ENCODE results near the gene CNTN4.

Gene CNTN4

DNA sequence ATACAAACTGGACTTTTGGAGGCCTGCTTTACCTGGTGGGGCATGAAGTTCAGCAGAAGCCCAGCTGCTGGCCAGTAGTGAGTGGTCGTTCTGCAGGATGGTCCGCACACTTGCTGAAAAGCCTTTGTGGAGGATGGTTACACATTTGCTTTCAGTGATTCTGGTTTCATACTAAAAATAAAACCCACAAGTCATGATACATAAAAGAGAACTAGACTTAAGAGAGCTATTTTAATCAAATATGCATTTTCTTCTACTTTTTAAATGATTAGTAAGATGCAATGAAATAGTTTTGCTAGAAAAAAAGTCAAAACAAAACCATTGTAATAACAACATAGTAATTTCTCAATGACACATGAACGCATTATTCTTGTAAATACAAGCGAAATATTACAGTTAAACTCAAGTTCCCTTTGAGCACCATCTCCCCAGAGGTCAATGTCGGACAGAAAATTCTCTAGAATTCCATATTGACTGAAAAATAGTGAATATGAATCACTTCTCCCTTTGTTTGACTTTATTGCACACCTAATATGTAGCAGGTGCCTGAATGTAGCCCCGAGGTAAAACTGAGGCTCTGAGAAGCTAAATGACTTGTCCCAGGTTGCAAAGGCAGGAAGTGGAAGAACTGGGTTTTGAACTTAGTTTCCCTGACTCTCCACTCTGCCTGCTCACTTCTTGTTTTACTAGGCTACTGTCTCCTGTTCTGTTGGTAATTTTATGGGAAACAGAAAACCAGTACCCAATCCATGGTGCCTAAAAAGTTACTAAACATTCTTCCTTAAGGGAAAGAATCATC, 1003.2 kb downstream of the CNTN4 start:
- TF ChIP-seq CTCF (IDR thresholded peaks at IDR 0.05; ENCODE audit: borderline replicate concordance, control extremely low read depth, extremely low read depth, insufficient read depth, missing control alignments), result no peak
- no peak for DNase-seq (ENCODE audit: low spot score)
- in situ Hi-C loops (cut with MboI; ENCODE audit: low sequenced_read_pairs, unreplicated experiment), result no loop called here

- no peak for TF ChIP-seq CTCF (IDR thresholded peaks at IDR 0.05; ENCODE audit: borderline replicate concordance, control extremely low read depth, extremely low read depth, insufficient read depth, missing control alignments)
- no peak for DNase-seq (ENCODE audit: low spot score)
- in situ Hi-C loops (cut with MboI; ENCODE audit: low sequenced_read_pairs, unreplicated experiment), result no loop called here
Observed at GRCh38 chr3:3102751-3103150, 1004.1 kb downstream of the CNTN4 start.

DNA sequence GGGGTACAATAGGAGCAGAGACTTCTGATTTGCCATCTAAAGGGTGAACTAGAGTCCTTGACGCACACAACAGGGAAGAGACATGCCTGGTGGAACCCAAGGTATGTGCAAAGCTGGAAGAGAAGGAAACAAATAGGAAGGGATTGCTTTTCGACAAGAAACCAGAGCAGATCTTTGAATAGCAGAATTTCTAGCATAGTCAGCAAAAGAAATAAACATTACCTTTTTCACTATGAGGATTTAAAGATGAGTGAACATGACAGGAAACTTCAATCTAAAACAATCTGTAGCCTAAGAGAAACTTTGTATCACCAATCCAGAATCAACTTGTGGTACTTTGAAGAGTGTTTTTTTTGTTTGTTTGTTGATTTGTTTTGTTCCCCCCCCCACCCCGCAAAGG, 1006.6 kb downstream of the CNTN4 start:
- DNase-seq (ENCODE audit: low spot score), result no peak
- no peak for TF ChIP-seq CTCF (IDR thresholded peaks at IDR 0.05; ENCODE audit: borderline replicate concordance, control extremely low read depth, extremely low read depth, insufficient read depth, missing control alignments)
- in situ Hi-C loops (cut with MboI; ENCODE audit: low sequenced_read_pairs, unreplicated experiment), result no loop called here

DNA sequence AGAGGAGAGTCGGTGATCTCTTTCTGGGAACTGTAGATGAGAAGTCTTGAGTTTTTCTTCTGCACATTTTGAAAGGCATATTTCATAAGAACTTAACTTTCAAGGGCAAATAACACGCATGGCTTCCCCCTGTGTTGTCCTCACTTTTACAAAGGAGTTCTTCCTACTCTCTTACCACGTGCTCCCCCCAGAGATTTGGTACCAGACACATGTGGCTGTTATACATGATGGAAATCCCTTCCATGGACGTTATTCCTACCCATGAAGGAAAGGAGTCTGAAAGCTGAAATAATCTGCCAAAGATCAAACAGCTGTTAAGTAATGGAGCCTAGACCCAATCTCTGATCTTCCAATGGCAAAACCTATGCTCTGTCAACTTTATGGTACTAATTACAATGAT, 1007.1 kb downstream of the CNTN4 start:
- TF ChIP-seq CTCF (IDR thresholded peaks at IDR 0.05; ENCODE audit: borderline replicate concordance, control extremely low read depth, extremely low read depth, insufficient read depth, missing control alignments), result no peak
- DNase-seq (ENCODE audit: low spot score), result no peak
- in situ Hi-C loops (cut with MboI; ENCODE audit: low sequenced_read_pairs, unreplicated experiment), result no loop called here

GRCh38 chr3:3107181-3107580, 1008.5 kb downstream of the CNTN4 start:
- in situ Hi-C loops (cut with MboI; ENCODE audit: low sequenced_read_pairs, unreplicated experiment), result no loop called here
- no peak for DNase-seq (ENCODE audit: low spot score)
- TF ChIP-seq CTCF (IDR thresholded peaks at IDR 0.05; ENCODE audit: borderline replicate concordance, control extremely low read depth, extremely low read depth, insufficient read depth, missing control alignments), result no peak
